Mesenchymal stem cell (in vitro differentiated cells and primary cell): Measurements from ENCODE around the gene PLK3.

ENCODE experiments used
- DNase-seq: peaks from one replicate; pipeline ENCODE4 v3.0.0-alpha.2; 2013
- H2AFZ ChIP-seq: one replicate; pipeline ENCODE4 v1.6.1; 2013; ENCODE audit warnings: low read depth, mild to moderate bottlenecking, control low read depth, inconsistent platforms, low read length, moderate library complexity
- H2AK5ac ChIP-seq: 2 replicates; pipeline ENCODE4 v1.6.1; 2013; ENCODE audit warnings: low read length, moderate library complexity, mild to moderate bottlenecking, inconsistent platforms; ENCODE audit not compliant: severe bottlenecking
- H2BK120ac ChIP-seq: one replicate; pipeline ENCODE4 v1.6.1; 2013; ENCODE audit warnings: low read depth, mild to moderate bottlenecking, inconsistent platforms, low read length, moderate library complexity
- H2BK12ac ChIP-seq, 2 experiments: one replicate each; pipeline ENCODE4 v1.6.1; 2013; ENCODE audit warnings: inconsistent platforms in 2 of 2, low read length in 2 of 2, mild to moderate bottlenecking in 2 of 2, moderate library complexity in 2 of 2, control low read depth in 1 of 2
- H2BK15ac ChIP-seq: one replicate; pipeline ENCODE4 v1.6.1; 2013; ENCODE audit warnings: mild to moderate bottlenecking, low read depth, inconsistent platforms; ENCODE audit not compliant: poor library complexity, severe bottlenecking
- H2BK5ac ChIP-seq: 2 replicates; pipeline ENCODE4 v1.6.1; 2013; ENCODE audit warnings: low read depth, mild to moderate bottlenecking, low read length, control low read depth, inconsistent platforms; ENCODE audit not compliant: poor library complexity, severe bottlenecking
- H3K14ac ChIP-seq, 2 experiments: one replicate each; pipeline ENCODE4 v1.6.1; 2013; ENCODE audit warnings: inconsistent platforms in 2 of 2, low read length in 2 of 2, control low read depth in 1 of 2, mild to moderate bottlenecking in 1 of 2, moderate library complexity in 1 of 2
- H3K18ac ChIP-seq, 2 experiments: one replicate each; pipeline ENCODE4 v1.6.1; 2013; ENCODE audit warnings: inconsistent platforms in 2 of 2, low read length in 2 of 2, control low read depth in 1 of 2, low read depth in 1 of 2, mild to moderate bottlenecking in 1 of 2
- H3K23ac ChIP-seq, 2 experiments: one replicate each; pipeline ENCODE4 v1.6.1; 2013; ENCODE audit warnings: inconsistent platforms in 2 of 2, low read length in 2 of 2, mild to moderate bottlenecking in 2 of 2, moderate library complexity in 2 of 2, control low read depth in 1 of 2
- H3K27ac ChIP-seq: 2 replicates; pipeline ENCODE4 v1.5.1; 2013; ENCODE audit warnings: mild to moderate bottlenecking, moderate library complexity, low read length, control low read depth, inconsistent platforms; ENCODE audit not compliant: poor library complexity, severe bottlenecking
- H3K27me3 ChIP-seq, 2 experiments: 2 replicates each; pipeline versions ENCODE4 v1.6.1 to v1.7.0; 2013; ENCODE audit warnings: low read length in 2 of 2, mild to moderate bottlenecking in 2 of 2, moderate library complexity in 2 of 2, control low read depth in 1 of 2, inconsistent platforms in 1 of 2; ENCODE audit not compliant: control insufficient read depth in 1 of 2, insufficient read depth in 1 of 2
- H3K36me3 ChIP-seq, 2 experiments: 2 replicates each; pipeline versions ENCODE4 v1.6.1 to v1.7.0; 2013; ENCODE audit warnings: low read length in 2 of 2, control low read depth in 1 of 2, inconsistent platforms in 1 of 2, low read depth in 1 of 2, mild to moderate bottlenecking in 1 of 2; ENCODE audit not compliant: insufficient read depth in 2 of 2, control insufficient read depth in 1 of 2
- H3K4ac ChIP-seq, 2 experiments: one replicate each; pipeline ENCODE4 v1.6.1; 2013; ENCODE audit warnings: inconsistent platforms in 2 of 2, low read length in 2 of 2, mild to moderate bottlenecking in 2 of 2, moderate library complexity in 2 of 2, control low read depth in 1 of 2, low read depth in 1 of 2
- H3K4me1 ChIP-seq: 2 replicates; pipeline ENCODE4 v1.6.1; 2013; ENCODE audit warnings: low read depth, low read length, control low read depth; ENCODE audit not compliant: control insufficient read depth, insufficient read depth
- H3K4me2 ChIP-seq: 2 replicates; pipeline ENCODE4 v1.6.1; 2013; ENCODE audit warnings: low read length, mild to moderate bottlenecking, inconsistent platforms; ENCODE audit not compliant: poor library complexity, severe bottlenecking
- H3K4me3 ChIP-seq, 2 experiments: 2 replicates each; pipeline versions ENCODE4 v1.5.1 to v1.7.0; 2013; ENCODE audit warnings: low read length in 2 of 2, mild to moderate bottlenecking in 2 of 2, control low read depth in 1 of 2, low read depth in 1 of 2; ENCODE audit not compliant: insufficient read depth in 1 of 2
- H3K79me1 ChIP-seq: replicated peaks from 2 replicates; pipeline ENCODE4 v1.6.1; 2013; ENCODE audit warnings: mild to moderate bottlenecking, control low read depth, low read length, inconsistent platforms; ENCODE audit not compliant: poor library complexity, severe bottlenecking
- H3K9ac ChIP-seq: 2 replicates; pipeline ENCODE4 v1.7.0; 2013; ENCODE audit warnings: mild to moderate bottlenecking, low read length, moderate library complexity
- H3K9me3 ChIP-seq: 2 replicates; pipeline ENCODE4 v1.7.0; 2013; ENCODE audit warnings: mild to moderate bottlenecking, low read length; ENCODE audit not compliant: control insufficient read depth
- H4K8ac ChIP-seq: one replicate; pipeline ENCODE4 v1.6.1; 2013; ENCODE audit warnings: inconsistent platforms, mild to moderate bottlenecking, low read length, moderate library complexity
- H4K91ac ChIP-seq: one replicate; pipeline ENCODE4 v1.6.1; 2013; ENCODE audit warnings: mild to moderate bottlenecking, low read length, inconsistent platforms
- WGBS: methylation state at CpG from one replicate; pipeline ENCODE4 v1.1.7; 2013; ENCODE audit warnings: mixed read lengths; 5-methylcytosine and 5-hydroxymethylcytosine counted together

PLK3 gene

GRCh38 chr1:44802306-44803061 is 2.3 kb downstream of the PLK3 start:
- peak overlapping the region in 1 of 2 experiments; percentile 86 for H3K14ac ChIP-seq
- peak overlapping the region; percentile 45 for H4K91ac ChIP-seq
- no peaks in the 10 kb centered on the region for H3K27me3 ChIP-seq
- no peak overlapping the region for H3K4ac ChIP-seq
- H3K18ac ChIP-seq = peak overlapping the region in 1 of 2 experiments; percentile 61
- peak overlapping the region; percentile 72 for H3K4me2 ChIP-seq
- H3K9ac ChIP-seq = peak overlapping the region; percentile 94
- H3K4me1 ChIP-seq = peaks cover 56% of the 10 kb centered on the region
- H2AFZ ChIP-seq = no peak overlapping the region
- peak overlapping the region; percentile 49 to 56 for H2BK12ac ChIP-seq
- H2BK5ac ChIP-seq = no peak overlapping the region
- H2AK5ac ChIP-seq = no peak overlapping the region
- no peak overlapping the region for H4K8ac ChIP-seq
- H3K36me3 ChIP-seq = peaks cover 52 to 53% of the 10 kb centered on the region in 2 experiments
- no peak overlapping the region for H3K27ac ChIP-seq
- WGBS = 91% methylated on average over 10 of the region's 13 CpGs
- DNase-seq = no peak
- H3K9me3 ChIP-seq = no peaks in the 10 kb centered on the region
- no peak overlapping the region for H2BK15ac ChIP-seq
- H3K79me1 ChIP-seq = peaks cover 7% of the 10 kb centered on the region
- no peak overlapping the region for H2BK120ac ChIP-seq
- peak overlapping the region in 1 of 2 experiments; percentile 90 for H3K4me3 ChIP-seq
- peak overlapping the region in 1 of 2 experiments; percentile 36 for H3K23ac ChIP-seq

DNA sequence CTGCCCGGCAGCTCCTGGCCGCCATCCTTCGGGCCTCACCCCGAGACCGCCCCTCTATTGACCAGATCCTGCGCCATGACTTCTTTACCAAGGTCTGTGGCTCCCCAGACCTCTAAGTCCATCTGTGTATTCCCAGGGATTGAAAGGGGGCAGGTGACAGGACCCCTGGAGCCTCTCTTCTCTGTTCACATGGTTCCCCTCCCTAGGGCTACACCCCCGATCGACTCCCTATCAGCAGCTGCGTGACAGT is 2.8 kb downstream of the PLK3 start:
- no peak for DNase-seq
- WGBS = 99% methylated on average over 6 of the region's 9 CpGs
- Histone ChIP-seq H2BK12ac (peak overlapping the region; percentile 49 to 56), H3K23ac (peak overlapping the region in 1 of 2 experiments; percentile 10), H3K36me3 (peaks cover 52 to 53% of the 10 kb centered on the region in 2 experiments), H2BK120ac (no peak overlapping the region), H3K14ac (peak overlapping the region in 1 of 2 experiments; percentile 86), H2AFZ (no peak overlapping the region), H3K9ac (peak overlapping the region; percentile 94), H4K8ac (peak overlapping the region; percentile 4), H2BK15ac (no peak overlapping the region), H2AK5ac (no peak overlapping the region), H3K9me3 (no peaks in the 10 kb centered on the region), H4K91ac (peak overlapping the region; percentile 45), H3K4me3 (peak overlapping the region in 1 of 2 experiments; percentile 90), H2BK5ac (no peak overlapping the region), H3K4me1 (peaks cover 61% of the 10 kb centered on the region), H3K18ac (peak overlapping the region in 1 of 2 experiments; percentile 61), H3K27me3 (no peaks in the 10 kb centered on the region), H3K27ac (no peak overlapping the region), H3K79me1 (peaks cover 7% of the 10 kb centered on the region), H3K4ac (no peak overlapping the region), H3K4me2 (no peak overlapping the region)

DNA sequence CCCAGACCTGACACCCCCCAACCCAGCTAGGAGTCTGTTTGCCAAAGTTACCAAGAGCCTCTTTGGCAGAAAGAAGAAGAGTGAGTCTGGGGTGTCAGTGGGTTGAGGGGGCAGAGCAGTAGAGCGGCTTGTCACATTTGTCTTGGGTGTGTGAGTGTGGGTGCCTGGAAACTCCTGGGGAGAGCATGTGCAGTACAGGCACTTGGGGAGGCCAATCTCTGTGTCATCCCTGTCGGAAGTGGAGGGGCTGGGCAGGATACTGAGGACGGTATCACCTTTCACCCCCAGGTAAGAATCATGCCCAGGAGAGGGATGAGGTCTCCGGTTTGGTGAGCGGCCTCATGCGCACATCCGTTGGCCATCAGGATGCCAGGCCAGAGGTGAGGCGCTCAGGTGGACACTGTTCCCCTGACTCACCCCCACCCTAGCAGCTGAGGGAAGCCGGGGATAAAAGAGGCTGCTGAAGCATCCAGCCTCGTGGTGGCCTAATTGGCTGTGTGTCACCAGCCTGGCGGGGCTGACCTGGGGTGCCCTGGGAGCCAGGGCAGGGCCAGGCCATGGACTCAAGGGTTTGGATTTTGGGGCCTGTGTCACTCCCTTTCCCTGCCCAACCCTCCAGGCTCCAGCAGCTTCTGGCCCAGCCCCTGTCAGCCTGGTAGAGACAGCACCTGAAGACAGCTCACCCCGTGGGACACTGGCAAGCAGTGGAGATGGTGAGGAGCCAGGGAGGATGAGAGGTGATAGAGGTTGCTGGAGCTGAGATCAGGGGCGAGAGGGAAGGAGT is 3.3 kb downstream of the PLK3 start:
- Histone ChIP-seq H2BK5ac (no peak overlapping the region), H3K4me1 (peaks cover 65% of the 10 kb centered on the region), H4K91ac (peak overlapping the region; percentile 53), H4K8ac (peak overlapping the region; percentile 4), H3K4ac (no peak overlapping the region), H2BK12ac (peak overlapping the region; percentile 49 to 51), H3K9ac (peak overlapping the region; percentile 94), H3K36me3 (peaks cover 52 to 53% of the 10 kb centered on the region in 2 experiments), H2BK15ac (no peak overlapping the region), H3K23ac (no peak overlapping the region), H3K27ac (no peak overlapping the region), H3K79me1 (peaks cover 7% of the 10 kb centered on the region), H2AFZ (no peak overlapping the region), H2AK5ac (no peak overlapping the region), H3K18ac (no peak overlapping the region), H3K9me3 (no peaks in the 10 kb centered on the region), H3K4me3 (peak overlapping the region in 1 of 2 experiments; percentile 90), H2BK120ac (no peak overlapping the region), H3K14ac (peak overlapping the region in 1 of 2 experiments; percentile 35), H3K4me2 (no peak overlapping the region), H3K27me3 (no peaks in the 10 kb centered on the region)
- WGBS = 95% methylated on average over 13 of the region's 13 CpGs
- DNase-seq = no peak
